ENCODE data around the gene EPHA5. TPM values are rescaled to one million over a fixed set of nuclear protein-coding genes. Genes with fewer than 3 reads are reported as not detected.

EPHA5 gene
- total RNA-seq, 1 donor from 2014 or later = not detected

DNA sequence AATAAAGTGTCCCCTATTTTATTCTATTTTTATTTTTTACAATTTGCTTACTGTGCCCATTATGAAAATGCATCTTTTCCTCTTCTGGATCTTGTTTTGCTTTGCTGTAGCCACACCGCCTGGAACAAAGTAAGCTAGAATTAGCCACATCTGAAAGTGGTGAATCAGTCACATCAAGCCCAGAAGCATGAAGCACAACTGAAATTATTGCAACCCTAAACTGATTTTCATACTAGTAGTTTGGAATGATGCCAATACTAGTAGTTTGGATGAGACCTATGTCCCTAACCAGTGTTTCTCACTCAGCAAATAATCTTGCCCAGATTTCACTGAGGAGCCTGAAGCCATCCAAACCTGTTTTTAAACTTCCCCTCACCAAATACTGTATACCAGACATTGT is 303.0 kb downstream of the EPHA5 start:
- Mint-ChIP-seq H3K36me3 (ENCODE audit: low read depth, unreplicated experiment) (no peaks in the 10 kb centered on the region), H3K27ac (ENCODE audit: unreplicated experiment) (no peak overlapping the region), H3K9me3 (ENCODE audit: unreplicated experiment) (no peaks in the 10 kb centered on the region), H3K4me3 (ENCODE audit: unreplicated experiment) (no peak overlapping the region), H3K27me3 (ENCODE audit: unreplicated experiment) (no peaks in the 10 kb centered on the region), H3K4me1 (ENCODE audit: unreplicated experiment) (no peaks in the 10 kb centered on the region)
- no peak for DNase-seq (ENCODE audit: low spot score)
- TF ChIP-seq CTCF (IDR thresholded peaks at IDR 0.05; ENCODE audit: unreplicated experiment) = no peak

DNA sequence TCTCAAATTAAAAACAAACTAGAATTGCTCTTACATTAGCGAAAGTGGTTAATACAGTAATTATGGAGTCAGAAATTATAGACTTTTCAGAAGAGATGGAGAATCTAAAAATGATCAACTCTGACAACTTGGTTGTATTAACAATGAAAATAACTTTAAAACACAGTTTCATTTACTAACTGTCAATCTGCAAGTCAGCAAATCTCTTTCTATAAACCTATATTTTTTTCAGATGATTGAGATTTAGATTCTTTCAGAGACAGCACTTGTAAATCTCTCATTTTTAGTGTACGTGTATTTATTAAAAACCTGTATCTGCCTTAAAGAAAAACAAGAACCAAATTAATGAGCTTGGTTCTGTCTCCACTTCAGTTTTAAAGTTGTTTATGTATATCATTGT is 311.4 kb downstream of the EPHA5 start:
- no peak for TF ChIP-seq CTCF (IDR thresholded peaks at IDR 0.05; ENCODE audit: unreplicated experiment)
- no peaks in the 10 kb centered on the region for H3K4me1 Mint-ChIP-seq (ENCODE audit: unreplicated experiment)

GRCh38 chr4:65353098-65353497 is 317.2 kb downstream of the EPHA5 start:
- no peaks in the 10 kb centered on the region for H3K9me3 Mint-ChIP-seq (ENCODE audit: unreplicated experiment)
- no peak for TF ChIP-seq CTCF (IDR thresholded peaks at IDR 0.05; ENCODE audit: unreplicated experiment)
- no peak overlapping the region for H3K4me3 Mint-ChIP-seq (ENCODE audit: unreplicated experiment)
- no peak overlapping the region for H3K27ac Mint-ChIP-seq (ENCODE audit: unreplicated experiment)
- no peaks in the 10 kb centered on the region for H3K27me3 Mint-ChIP-seq (ENCODE audit: unreplicated experiment)
- H3K4me1 Mint-ChIP-seq (ENCODE audit: unreplicated experiment) = no peaks in the 10 kb centered on the region
- no peak for DNase-seq (ENCODE audit: low spot score)
- H3K36me3 Mint-ChIP-seq (ENCODE audit: low read depth, unreplicated experiment) = no peaks in the 10 kb centered on the region

More for the DNA sequence above, 311.4 kb downstream of the EPHA5 start:
- H3K27me3 Mint-ChIP-seq (ENCODE audit: unreplicated experiment) = no peaks in the 10 kb centered on the region
- no peak overlapping the region for H3K27ac Mint-ChIP-seq (ENCODE audit: unreplicated experiment)
- no peaks in the 10 kb centered on the region for H3K36me3 Mint-ChIP-seq (ENCODE audit: low read depth, unreplicated experiment)
- no peak overlapping the region for H3K4me3 Mint-ChIP-seq (ENCODE audit: unreplicated experiment)
- no peaks in the 10 kb centered on the region for H3K9me3 Mint-ChIP-seq (ENCODE audit: unreplicated experiment)
- DNase-seq (ENCODE audit: low spot score) = no peak

GRCh38 chr4:65344278-65344825 is 325.9 kb downstream of the EPHA5 start:
- no peaks in the 10 kb centered on the region for H3K4me1 Mint-ChIP-seq (ENCODE audit: unreplicated experiment)
- no peak for TF ChIP-seq CTCF (IDR thresholded peaks at IDR 0.05; ENCODE audit: unreplicated experiment)
- DNase-seq (ENCODE audit: low spot score) = no peak
- H3K27ac Mint-ChIP-seq (ENCODE audit: unreplicated experiment) = no peak overlapping the region
- H3K36me3 Mint-ChIP-seq (ENCODE audit: low read depth, unreplicated experiment) = no peaks in the 10 kb centered on the region
- H3K4me3 Mint-ChIP-seq (ENCODE audit: unreplicated experiment) = no peak overlapping the region
- no peaks in the 10 kb centered on the region for H3K9me3 Mint-ChIP-seq (ENCODE audit: unreplicated experiment)
- H3K27me3 Mint-ChIP-seq (ENCODE audit: unreplicated experiment) = no peaks in the 10 kb centered on the region

- Mint-ChIP-seq H3K4me3 (ENCODE audit: unreplicated experiment) (no peak overlapping the region), H3K36me3 (ENCODE audit: low read depth, unreplicated experiment) (no peaks in the 10 kb centered on the region), H3K27ac (ENCODE audit: unreplicated experiment) (no peak overlapping the region), H3K4me1 (ENCODE audit: unreplicated experiment) (no peaks in the 10 kb centered on the region), H3K27me3 (ENCODE audit: unreplicated experiment) (no peaks in the 10 kb centered on the region), H3K9me3 (ENCODE audit: unreplicated experiment) (no peaks in the 10 kb centered on the region)
- DNase-seq (ENCODE audit: low spot score) = no peak
- TF ChIP-seq CTCF (IDR thresholded peaks at IDR 0.05; ENCODE audit: unreplicated experiment) = no peak
These were observed 326.9 kb downstream of the EPHA5 start for GRCh38 chr4:65343342-65343741.
